Measurements from ENCODE around the gene PITHD1.
"Not testable (repeated sequence)": the region's sequence is repeated elsewhere in the genome, so short reads cannot be mapped to it uniquely, and the experiment has no call there.

Gene PITHD1

GRCh38 chr1:23774174-23774880, 3.9 kb upstream of the PITHD1 start:
- no peak for DNase-seq (ENCODE audit: low read depth)

DNA sequence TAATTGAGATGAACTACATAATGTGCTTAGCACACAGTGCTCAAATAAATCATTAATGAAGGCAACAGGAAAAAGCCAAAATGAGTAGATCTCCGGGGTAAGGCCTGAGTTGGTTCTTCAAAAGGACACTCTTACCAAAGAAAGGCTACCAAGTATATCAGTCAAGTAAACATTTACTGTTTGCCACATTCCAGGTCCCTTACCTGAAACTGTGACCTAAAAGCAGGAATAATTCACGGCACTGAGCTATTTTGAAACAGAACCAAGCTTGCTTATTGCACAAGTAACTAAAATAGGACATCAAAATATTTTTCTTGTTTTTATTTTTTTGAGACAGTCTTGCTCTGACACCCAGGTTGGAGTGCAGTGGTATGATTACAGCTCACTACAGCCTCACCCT, 2.0 kb upstream of the PITHD1 start:
- DNase-seq (ENCODE audit: low read depth) = no peak

- DNase-seq (ENCODE audit: low read depth) = no peak
Observed at GRCh38 chr1:23779826-23780371, 1.7 kb downstream of the PITHD1 start.

DNA sequence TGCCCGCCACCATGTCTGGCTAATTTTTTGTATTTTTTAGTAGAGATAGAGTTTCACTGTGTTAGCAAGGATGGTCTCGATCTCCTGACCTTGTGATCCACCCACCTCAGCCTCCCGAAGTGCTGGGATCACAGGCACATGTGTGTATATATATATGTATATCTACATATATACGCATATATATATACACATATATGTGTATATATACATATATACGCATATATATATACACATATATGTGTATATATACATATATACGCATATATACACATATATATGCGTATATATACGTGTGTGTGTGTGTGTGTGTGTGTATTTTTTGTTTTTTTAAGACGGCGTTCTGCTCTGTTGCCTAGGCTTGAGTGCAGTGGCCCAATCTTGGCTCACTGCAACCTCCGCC, 4.9 kb downstream of the PITHD1 start:
- not testable (repeated sequence) for DNase-seq (ENCODE audit: low read depth)

GRCh38 chr1:23784846-23785245, 6.6 kb downstream of the PITHD1 start:
- no peak for DNase-seq (ENCODE audit: low read depth)

DNA sequence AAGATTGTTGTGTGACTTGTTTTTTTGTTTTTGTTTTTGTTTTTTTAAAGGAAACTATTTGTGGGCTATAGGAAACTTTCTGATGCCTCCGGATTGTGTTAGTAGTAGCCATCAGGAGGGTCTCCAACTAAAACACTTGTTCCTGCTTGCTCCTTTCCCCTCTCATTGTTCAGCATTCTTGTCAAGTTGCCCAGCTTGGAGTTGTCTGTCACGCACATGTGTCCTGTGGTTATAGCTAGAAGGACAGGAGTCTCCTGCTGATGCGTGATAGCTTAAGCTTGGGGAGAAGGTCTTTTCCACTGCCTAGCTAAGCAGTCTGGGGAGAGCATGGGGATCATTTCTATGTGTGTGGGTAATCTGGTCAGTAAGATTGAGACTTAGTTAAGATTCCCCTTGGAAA, 9.5 kb downstream of the PITHD1 start:
- no peak for DNase-seq (ENCODE audit: low read depth)

DNA sequence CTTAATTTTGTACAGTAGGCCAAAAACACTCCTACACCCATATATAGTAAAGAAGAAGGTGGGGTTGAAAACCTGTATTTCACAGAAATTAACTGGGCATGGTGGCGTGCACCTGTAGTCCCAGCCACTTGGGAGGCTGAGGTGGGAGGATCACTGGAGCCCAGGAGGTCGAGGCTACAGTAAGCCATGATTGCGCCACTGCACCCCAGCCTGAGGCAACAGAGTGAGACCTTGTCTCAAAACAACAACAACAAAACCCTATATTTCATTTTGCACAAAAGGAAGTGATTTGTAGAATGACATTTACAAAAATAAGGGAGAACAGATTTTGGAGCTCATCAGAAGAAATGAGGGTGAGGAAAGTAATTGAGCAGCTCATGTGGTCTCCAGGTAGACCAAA, 10.5 kb downstream of the PITHD1 start:
- no peak for DNase-seq (ENCODE audit: low read depth)

- peak; percentile 71 for DNase-seq (ENCODE audit: low read depth)
Observed at GRCh38 chr1:23790696-23791515, 12.7 kb downstream of the PITHD1 start, which contains the start of gene LYPLA2. Gene LYPLA2, plus strand, starts transcription at chr1:23791145. Its CDS starts 1,538 bp downstream, at chr1:23792683.

- no peak for DNase-seq (ENCODE audit: low read depth)
Observed at GRCh38 chr1:23791516-23792047, 13.4 kb downstream of the PITHD1 start.

- DNase-seq (ENCODE audit: low read depth) = no peak
Observed at GRCh38 chr1:23792151-23792945, 14.1 kb downstream of the PITHD1 start.

DNA sequence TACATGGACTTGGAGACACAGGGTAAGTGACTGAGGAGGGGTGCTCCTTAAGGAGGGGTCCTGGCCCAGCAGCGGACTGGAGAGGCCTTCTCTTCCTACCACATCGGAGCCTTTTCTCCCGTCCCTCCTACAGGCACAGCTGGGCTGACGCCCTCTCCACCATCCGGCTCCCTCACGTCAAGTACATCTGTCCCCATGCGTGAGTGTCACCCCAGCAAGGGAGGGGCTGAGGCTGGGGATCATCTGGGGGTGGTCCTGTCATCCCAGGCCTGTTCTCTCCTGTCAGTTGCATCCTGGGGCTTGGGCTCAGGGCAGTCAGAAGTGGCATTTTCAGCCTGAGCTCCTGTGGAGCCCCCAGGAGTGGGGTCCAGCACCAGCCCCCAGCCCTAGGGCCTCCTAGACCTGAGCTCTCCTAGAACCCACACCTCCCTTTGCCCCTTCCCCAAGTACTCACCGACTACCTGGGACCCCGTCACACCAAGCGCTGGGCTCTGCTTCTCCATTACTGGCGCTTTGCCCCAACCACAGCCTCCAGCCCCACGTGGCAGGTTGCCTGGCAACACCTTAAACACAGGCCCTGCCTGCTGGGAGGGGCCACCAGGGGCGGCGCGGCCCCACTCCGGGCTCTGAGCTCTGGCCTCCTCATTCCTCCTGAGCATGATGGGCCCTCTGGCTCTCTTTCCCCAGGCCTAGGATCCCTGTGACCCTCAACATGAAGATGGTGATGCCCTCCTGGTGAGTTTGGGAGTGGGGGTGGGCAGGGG, 15.0 kb downstream of the PITHD1 start:
- no peak for DNase-seq (ENCODE audit: low read depth)

- no peak for DNase-seq (ENCODE audit: low read depth)
Observed at GRCh38 chr1:23793861-23794731, 15.9 kb downstream of the PITHD1 start.

DNA sequence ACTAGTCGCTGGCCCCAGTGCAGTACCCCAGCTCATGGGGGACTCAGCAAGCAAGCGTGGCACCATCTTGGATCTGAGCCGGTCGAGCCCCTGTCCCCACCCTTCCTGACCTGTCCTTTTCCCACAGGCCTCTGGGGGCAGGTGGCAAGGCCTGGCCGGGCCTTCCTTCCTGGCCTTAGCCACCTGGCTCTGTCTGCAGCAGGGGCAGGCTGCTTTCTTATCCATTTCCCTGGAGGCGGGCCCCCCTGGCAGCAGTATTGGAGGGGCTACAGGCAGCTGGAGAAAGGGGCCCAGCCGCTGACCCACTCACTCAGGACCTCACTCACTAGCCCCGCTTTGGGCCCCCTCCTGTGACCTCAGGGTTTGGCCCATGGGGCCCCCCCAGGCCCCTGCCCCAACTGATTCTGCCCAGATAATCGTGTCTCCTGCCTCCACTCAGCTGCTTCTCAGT, 16.5 kb downstream of the PITHD1 start:
- not testable (repeated sequence) for DNase-seq (ENCODE audit: low read depth)

GRCh38 chr1:23795676-23796465, 17.7 kb downstream of the PITHD1 start:
- no peak for DNase-seq (ENCODE audit: low read depth)

DNA sequence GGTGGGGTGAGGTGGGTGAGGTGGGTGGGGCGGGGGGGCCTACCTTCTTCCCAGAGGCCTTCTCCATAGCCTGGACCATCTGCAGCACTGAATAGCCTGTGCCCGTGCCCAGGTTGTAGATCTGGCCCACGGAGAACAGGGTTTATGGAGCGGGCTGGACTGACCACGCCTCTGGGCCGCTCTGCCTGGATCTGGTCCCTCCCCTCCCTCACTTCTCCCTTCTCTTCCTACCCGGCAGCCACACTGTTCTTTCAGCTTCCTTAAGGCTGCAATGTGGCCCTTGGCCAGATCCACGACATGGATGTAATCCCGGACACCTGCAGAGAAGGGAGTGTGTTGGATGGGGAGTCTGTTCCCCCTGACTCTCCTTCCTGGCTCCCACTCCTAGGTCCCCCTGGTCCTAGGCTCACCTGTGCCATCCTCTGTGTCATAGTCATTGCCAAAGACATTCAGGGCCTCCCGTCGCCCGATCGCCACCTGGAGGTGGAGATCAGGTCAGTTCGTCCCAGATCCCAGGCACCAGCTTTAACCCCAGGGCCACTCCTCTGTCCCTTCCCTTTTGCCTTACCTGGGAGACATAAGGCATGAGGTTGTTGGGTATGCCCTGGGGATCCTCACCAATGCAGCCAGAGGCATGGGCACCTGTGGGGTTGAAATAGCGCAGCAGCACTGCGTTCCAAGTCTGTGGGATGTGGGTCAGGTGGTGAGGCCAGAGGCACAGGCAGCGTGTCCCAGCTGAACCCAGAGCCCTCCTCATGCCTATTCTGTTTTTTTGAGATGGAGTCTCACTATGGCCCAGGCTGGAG, 18.5 kb downstream of the PITHD1 start:
- no peak for DNase-seq (ENCODE audit: low read depth)

GRCh38 chr1:23797478-23798448, 19.5 kb downstream of the PITHD1 start:
- no peak for DNase-seq (ENCODE audit: low read depth)

- DNase-seq (ENCODE audit: low read depth) = no peak
Observed at GRCh38 chr1:23798662-23799142, 20.5 kb downstream of the PITHD1 start.

Data from stimulated activated CD8-positive, alpha-beta memory T cell treated with anti-CD3 and anti-CD28 coated beads, Interleukin-15, amount 100 ng/mL, for 24 hours (primary cell).